Loucy (cell line): ENCODE measurements around the gene BTBD9.

Experiments
- H2AFZ ChIP-seq: fragments of 200-600 bp; sonication (generic); 2 replicates; pipeline ENCODE4 v1.6.0; 2016; ENCODE audit warnings: antibody characterized with exemption, mild to moderate bottlenecking, low read length, moderate library complexity
- H3F3A ChIP-seq: fragments of 200-600 bp; 2 replicates; pipeline ENCODE4 v1.6.0; 2016; ENCODE audit warnings: antibody characterized with exemption, low read depth, mild to moderate bottlenecking
- H3K27me3 ChIP-seq: fragments of 200-600 bp; sonication (generic); 2 replicates; pipeline ENCODE4 v1.6.1; 2014; ENCODE audit warnings: low read length, mild to moderate bottlenecking; ENCODE audit not compliant: insufficient read depth, poor library complexity, severe bottlenecking
- H3K36me3 ChIP-seq: fragments of 200-600 bp; sonication (generic); 2 replicates; pipeline ENCODE4 v1.6.1; 2016; ENCODE audit warnings: low read length; ENCODE audit not compliant: insufficient read depth
- H3K4me1 ChIP-seq: fragments of 200-600 bp; sonication (generic); 2 replicates; pipeline ENCODE4 v1.5.1; 2014; ENCODE audit warnings: low read length, mild to moderate bottlenecking; ENCODE audit not compliant: insufficient read depth, poor library complexity, severe bottlenecking
- H3K4me2 ChIP-seq: fragments of 200-600 bp; sonication (generic); 2 replicates; pipeline ENCODE4 v1.6.0; 2014; ENCODE audit warnings: antibody characterized with exemption, low read length, low read depth, mild to moderate bottlenecking; ENCODE audit not compliant: poor library complexity, severe bottlenecking
- H3K4me3 ChIP-seq: fragments of 200-600 bp; sonication (generic); 2 replicates; pipeline ENCODE4 v1.5.1; 2014; ENCODE audit warnings: low read length, mild to moderate bottlenecking, mixed read lengths; ENCODE audit not compliant: poor library complexity, severe bottlenecking
- H3K79me2 ChIP-seq: fragments of 200-600 bp; sonication (generic); 2 replicates; pipeline ENCODE4 v1.6.1; 2014; ENCODE audit warnings: low read length; ENCODE audit not compliant: insufficient read depth
- H3K9ac ChIP-seq: fragments of 200-600 bp; sonication (generic); 2 replicates; pipeline ENCODE4 v1.6.0; 2014; ENCODE audit warnings: mild to moderate bottlenecking, low read depth, low read length, moderate library complexity; ENCODE audit not compliant: poor library complexity, severe bottlenecking
- H3K9me2 ChIP-seq: fragments of 200-600 bp; sonication (generic); replicated peaks from 2 replicates; pipeline ENCODE4 v1.6.1; 2016; ENCODE audit warnings: low read depth, low read length, mixed read lengths
- H3K9me3 ChIP-seq: fragments of 200-600 bp; sonication (generic); 2 replicates; pipeline ENCODE4 v1.6.1; 2014; ENCODE audit warnings: mild to moderate bottlenecking, antibody characterized with exemption, low read length, low read depth; ENCODE audit not compliant: insufficient read depth
- H4K20me1 ChIP-seq: fragments of 200-600 bp; sonication (generic); 2 replicates; pipeline ENCODE4 v1.6.0; 2014; ENCODE audit warnings: antibody characterized with exemption, low read length, mild to moderate bottlenecking; ENCODE audit not compliant: insufficient read depth, poor library complexity, severe bottlenecking
- CTCF ChIP-seq: fragments of 200-600 bp; sonication (generic); conservative IDR thresholded peaks from 2 replicates; pipeline ENCODE4 v1.5.1; 2014; ENCODE audit warnings: mild to moderate bottlenecking, antibody characterized with exemption, low read length
- EZH2phosphoT487 ChIP-seq: fragments of 200-600 bp; IDR thresholded peaks from 2 replicates; pipeline ENCODE4 v1.6.1; 2018; ENCODE audit warnings: antibody characterized with exemption, mild to moderate bottlenecking, moderate library complexity, borderline replicate concordance

The BTBD9 gene

GRCh38 chr6:38476888-38477287 lies 162.8 kb downstream of the BTBD9 start:
- H3K9ac ChIP-seq = no peak overlapping the region
- no peaks in the 10 kb centered on the region for H3F3A ChIP-seq
- no peak overlapping the region for H3K4me3 ChIP-seq
- TF ChIP-seq EZH2phosphoT487 (no peak), CTCF (no peak)
- no peaks in the 10 kb centered on the region for H3K27me3 ChIP-seq
- no peak overlapping the region for H2AFZ ChIP-seq
- no peaks in the 10 kb centered on the region for H3K79me2 ChIP-seq
- no peaks in the 10 kb centered on the region for H3K36me3 ChIP-seq
- H4K20me1 ChIP-seq = no peaks in the 10 kb centered on the region
- no peak overlapping the region for H3K4me2 ChIP-seq
- H3K9me3 ChIP-seq = no peaks in the 10 kb centered on the region
- no peaks in the 10 kb centered on the region for H3K9me2 ChIP-seq
- peaks cover 31% of the 10 kb centered on the region for H3K4me1 ChIP-seq

- Histone ChIP-seq H4K20me1 (no peaks in the 10 kb centered on the region), H3K79me2 (no peaks in the 10 kb centered on the region), H2AFZ (no peak overlapping the region), H3K27me3 (no peaks in the 10 kb centered on the region), H3K9me3 (no peaks in the 10 kb centered on the region), H3K9me2 (no peaks in the 10 kb centered on the region), H3F3A (no peaks in the 10 kb centered on the region), H3K4me2 (no peak overlapping the region), H3K4me1 (peaks cover 24% of the 10 kb centered on the region), H3K36me3 (no peaks in the 10 kb centered on the region), H3K9ac (no peak overlapping the region), H3K4me3 (no peak overlapping the region)
- TF ChIP-seq EZH2phosphoT487 = no peak
- no peak for TF ChIP-seq CTCF
These were observed 163.6 kb downstream of the BTBD9 start for GRCh38 chr6:38476141-38476540.

- H3K9ac ChIP-seq = no peak overlapping the region
- no peaks in the 10 kb centered on the region for H4K20me1 ChIP-seq
- no peaks in the 10 kb centered on the region for H3K27me3 ChIP-seq
- H3K79me2 ChIP-seq = no peaks in the 10 kb centered on the region
- H2AFZ ChIP-seq = no peak overlapping the region
- H3K4me3 ChIP-seq = no peak overlapping the region
- no peaks in the 10 kb centered on the region for H3F3A ChIP-seq
- H3K36me3 ChIP-seq = no peaks in the 10 kb centered on the region
- no peaks in the 10 kb centered on the region for H3K4me1 ChIP-seq
- no peak for TF ChIP-seq CTCF
- TF ChIP-seq EZH2phosphoT487 = no peak
- no peak overlapping the region for H3K4me2 ChIP-seq
- no peaks in the 10 kb centered on the region for H3K9me3 ChIP-seq
- H3K9me2 ChIP-seq = no peaks in the 10 kb centered on the region
These were observed 169.2 kb downstream of the BTBD9 start for GRCh38 chr6:38470548-38470947.
